SKM-1 treated with dmso at 0.1 percent for 144 hours (cell line): ENCODE measurements around the gene BCL2L1.
A peak's percentile ranks its signal among the peaks of the same experiment; 100 is the strongest.
"Not testable (repeated sequence)": the region's sequence is repeated elsewhere in the genome, so short reads cannot be mapped to it uniquely, and the experiment has no call there.

Source experiments
- DNase-seq: peaks from one replicate; lab custom pipeline; 2025; ENCODE audit not compliant: unreplicated experiment; lab: John Stamatoyannopoulos, UW

The BCL2L1 gene

DNA sequence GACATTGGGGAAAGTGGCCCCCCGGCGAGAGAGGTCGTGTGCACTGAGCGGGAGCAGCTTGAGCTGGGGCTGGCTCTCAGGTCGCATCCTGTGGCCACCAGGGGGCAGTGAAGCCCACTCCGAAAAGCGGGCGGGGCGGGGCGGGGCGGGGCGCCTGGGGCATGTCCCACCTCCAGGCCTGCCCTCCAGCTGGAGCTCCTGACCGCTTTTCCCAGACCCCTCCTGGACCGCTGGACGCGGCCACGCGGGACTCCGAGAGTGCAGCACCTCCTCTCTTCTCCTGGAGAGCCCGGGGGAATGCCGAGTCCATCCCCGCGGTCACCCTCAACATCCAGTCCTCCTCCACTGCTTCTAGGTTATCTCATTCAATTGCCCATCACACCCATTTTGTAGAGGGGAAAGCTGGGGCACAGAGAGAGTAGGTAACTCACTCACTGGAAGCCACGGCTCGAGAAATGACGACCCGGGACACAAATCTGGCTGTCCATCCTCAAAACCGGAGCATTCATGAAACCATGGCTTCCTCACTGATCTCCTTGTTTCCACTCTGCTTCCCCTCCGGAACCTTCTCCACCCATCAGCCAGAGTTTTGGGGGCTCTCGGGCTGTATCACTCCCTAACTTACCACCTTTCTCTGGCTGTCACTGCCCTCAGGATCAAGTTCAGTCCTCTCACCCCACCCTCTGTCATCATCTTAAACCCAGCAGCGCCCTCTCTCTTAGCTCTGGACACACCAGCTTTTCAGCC, 60.9 kb downstream of the BCL2L1 start:
- peak; percentile 67 for DNase-seq

DNA sequence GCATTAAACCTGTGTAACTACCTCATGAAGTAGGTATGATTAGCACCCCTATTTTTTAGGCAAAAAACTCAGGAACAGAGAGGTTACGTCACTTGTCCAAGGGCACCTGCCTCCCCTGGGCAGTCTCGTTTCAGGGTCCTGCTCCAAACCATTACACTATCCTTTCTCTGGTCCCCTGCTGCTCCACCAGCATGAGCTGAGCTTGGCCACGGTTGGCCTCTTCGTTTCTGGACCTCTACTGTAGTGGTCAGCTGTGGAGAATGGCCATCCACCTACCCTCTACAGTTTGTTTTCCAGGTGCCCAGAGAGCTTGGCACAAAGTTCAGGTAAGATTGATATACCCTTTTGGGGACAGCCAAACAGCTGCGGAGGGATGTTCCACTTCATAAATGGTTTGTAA, 68.1 kb downstream of the BCL2L1 start:
- DNase-seq, result no peak

DNA sequence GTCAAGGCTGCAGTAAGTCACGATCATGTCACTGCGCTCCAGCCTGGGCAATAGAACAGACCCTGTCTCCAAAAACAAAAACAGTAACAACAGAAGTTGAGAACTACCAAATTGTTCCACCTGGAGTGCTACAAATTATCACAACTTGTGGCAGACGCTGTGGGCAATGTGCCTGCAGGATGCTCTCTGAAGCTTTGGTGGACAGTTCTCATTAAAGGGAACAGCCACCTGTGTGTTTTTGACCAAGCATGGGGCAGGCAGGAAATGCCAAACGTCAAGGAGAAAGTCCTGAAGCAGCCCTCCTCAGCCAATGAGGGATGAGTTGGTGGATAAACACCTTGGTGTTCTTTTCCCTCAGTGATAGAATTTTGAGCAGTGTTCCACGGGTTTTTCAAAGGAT, 69.1 kb downstream of the BCL2L1 start:
- no peak for DNase-seq

DNA sequence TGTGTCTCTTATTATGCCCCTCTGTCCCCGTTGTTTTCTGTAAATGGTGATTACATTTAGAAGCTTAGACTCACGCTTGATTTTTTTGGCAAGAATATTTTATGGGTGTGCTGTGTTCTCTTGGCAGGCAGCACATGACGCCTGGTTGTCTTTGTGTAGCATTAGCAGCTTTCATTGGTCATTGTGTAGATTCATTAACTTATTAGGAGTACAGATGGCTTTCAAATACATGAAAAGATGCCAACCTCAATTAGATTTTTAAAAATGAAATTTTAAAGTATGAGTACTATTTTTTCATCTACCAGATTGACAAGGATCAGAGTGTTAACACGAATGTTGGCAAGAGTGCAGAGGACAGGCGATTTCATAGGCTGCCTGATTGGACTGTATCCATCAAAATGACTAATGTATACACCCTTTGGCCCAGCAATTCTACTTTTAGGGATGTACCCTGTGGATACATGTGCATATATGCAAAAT, 69.7 kb downstream of the BCL2L1 start:
- no peak for DNase-seq

DNA sequence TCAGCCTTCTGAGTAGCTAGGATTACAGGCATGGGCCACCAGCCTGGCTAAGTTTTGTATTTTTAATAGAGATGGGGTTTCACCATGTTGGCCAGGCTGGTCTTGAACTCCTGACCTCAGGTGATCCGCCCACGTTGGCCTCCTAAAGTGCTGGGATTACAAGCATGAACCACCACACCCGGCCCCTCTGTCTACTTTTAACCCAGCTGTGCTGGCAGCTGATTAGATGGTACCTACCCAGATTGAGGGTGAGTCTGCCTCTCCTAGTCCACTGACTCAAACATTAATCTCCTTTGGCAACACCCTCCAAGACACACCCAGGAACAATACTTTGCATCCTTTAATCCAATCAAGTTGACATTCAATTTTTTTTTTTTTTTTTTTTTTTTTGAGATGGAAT, 74.6 kb downstream of the BCL2L1 start:
- DNase-seq, result not testable (repeated sequence)

DNA sequence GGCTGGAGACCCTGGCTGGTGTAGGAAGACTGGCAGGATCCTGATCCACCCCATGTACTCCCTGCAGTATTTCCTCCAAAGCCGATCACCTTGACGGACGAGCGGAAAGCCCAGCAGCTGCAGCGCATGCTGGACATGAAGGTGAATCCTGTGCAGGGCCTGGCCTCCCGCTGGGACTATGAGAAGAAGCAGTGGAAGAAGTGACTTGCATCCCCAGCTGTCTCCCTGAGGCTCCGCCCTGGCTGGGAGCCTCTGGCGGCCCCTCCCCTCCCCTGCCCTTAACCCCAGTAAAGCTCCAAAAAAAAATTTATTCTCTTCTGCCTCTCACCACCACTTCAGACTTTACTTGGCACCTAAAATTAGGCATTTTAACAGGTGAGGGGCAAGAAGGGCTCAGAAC, 78.0 kb downstream of the BCL2L1 start:
- DNase-seq, result no peak

DNA sequence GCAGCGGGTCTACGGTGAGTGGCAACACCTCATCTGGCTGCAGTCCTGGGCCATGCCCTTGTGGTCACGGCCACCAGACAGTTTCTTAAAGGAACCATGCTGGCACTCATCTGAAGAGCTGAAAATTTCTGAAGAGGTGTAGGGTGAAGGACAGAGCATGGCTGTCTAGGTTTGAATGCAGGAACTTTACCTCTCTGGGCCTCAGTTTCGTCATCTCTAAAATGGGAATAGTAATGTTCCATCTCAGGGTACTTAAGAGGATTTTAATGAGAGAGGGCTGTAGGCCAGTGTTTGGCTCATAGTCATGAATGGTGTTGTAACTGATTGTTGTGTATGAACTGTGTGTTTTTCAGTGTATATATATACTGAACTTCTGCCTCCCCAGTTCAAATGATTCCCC, 79.1 kb downstream of the BCL2L1 start:
- no peak for DNase-seq

DNA sequence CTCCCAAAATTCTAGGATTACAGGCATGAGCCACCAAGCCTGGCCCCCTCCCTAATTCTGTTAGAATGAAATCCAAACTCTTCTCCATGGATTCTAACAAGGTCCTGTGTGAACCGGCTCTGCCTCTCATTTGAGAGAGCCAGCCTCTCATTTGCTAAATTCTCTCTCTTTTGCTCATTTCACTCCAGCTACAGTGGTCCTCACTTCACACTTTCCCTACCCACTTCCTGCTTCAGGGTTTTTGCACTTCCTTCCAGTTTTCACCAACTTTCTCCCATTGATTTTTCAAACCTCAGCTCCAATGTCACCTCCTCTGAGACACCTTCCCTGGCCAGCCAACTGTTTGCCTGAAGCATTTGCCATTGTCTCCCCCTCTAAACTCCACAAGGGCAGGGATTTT, 79.8 kb downstream of the BCL2L1 start:
- DNase-seq, result no peak

DNA sequence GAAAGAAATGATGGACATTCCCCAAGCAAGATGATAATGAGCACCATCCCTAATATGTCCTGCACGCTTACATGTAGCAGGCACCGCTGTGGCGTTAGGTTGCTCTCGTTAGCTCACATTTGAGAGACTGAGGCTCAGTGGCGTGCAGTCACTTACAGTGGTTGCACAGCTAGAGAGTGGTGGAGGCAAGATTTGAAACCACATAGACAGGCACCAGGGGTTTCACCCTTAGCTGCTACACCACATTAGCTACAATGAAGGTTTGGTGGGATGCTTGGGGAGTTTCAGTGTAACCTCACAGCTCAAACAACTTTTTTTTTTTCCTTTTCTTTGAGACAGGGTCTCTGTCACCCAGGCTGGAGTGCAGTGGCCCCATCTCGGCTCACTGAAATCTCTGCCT, 81.3 kb downstream of the BCL2L1 start:
- no peak for DNase-seq

DNA sequence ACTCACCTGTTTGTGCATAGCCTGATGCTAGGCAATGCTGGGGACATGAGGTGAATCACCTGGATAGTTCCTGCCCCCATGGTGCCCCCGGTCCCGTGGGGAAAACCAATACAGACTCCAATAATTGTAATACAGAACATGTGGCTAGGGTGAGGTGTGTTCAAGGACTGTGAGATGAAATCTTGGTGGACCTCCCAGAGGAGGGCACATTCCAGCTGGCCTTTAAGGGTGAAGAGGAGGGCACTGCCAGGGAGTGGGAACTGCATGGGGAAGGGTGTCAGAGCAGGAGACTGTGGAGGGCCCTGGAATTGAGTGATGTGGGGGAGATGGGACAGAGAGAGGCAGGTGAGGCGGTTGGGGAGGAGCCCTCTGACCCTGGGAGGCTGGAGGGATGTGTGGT, 82.4 kb downstream of the BCL2L1 start:
- no peak for DNase-seq

DNA sequence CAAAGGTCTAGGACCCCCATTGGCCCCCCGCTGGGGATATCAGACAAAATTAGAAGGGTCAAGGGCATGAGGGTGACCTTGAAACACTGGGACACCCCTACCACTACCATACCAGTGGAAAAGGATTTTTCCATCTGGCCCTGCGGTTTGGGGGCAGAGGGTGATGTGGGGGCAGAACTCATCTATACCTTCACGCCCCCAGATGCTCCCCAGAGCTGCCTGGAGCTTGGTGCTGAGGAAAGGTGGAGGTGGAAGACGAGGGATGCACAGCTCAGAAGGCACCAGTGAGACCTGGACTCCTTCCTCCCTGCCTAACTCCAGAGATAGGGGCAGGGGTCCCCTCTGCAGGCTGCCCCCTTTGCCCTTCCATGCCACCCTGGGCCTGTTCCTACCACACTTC, 83.9 kb downstream of the BCL2L1 start:
- DNase-seq, result no peak

DNA sequence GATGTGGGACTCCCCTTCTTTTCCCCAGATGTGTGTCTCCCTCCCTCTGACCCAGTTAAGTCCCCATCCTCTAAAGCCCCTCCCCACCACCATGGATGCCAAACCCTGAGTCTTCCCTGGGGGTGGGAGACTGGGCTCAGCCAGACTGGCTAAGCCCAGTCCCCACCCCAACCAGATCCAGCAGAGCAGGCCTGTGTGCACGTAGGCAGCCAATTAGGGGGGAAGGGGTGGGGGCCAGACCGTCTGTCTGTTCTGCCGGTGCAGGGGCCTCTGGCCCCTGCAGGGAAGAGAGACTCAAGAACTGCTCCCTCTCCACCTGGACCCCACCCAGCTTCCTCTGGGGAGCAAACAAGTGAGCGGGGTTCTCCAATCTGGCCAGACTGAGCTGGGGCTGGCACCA, 84.4 kb downstream of the BCL2L1 start:
- DNase-seq, result no peak

DNA sequence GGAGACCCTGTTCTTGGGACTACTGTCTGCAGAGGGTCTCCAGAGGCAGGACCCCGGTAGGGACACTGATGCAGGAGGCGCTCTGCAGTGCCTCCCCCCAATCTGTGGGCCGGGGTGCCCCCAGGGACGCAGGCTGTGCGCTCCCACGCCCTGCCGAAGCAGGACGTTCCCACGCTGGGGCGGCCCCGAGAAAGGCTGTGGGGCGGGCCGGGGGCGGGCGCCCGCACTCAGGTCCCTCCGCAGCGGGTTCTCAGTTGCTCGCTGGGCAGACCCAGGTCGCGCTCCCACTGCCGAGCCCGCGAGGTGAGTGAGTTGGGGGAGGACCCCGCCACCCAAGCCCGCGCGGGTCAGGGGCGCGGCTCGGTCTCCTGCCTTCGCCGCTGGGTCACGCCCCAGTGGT, 85.0 kb downstream of the BCL2L1 start, which contains the start of gene COX4I2:
TSS of gene COX4I2 (plus strand) at position 253 of the 400 bp plus-strand sequence. CDS start 1,106 bp downstream, outside the sequence.
- no peak for DNase-seq

DNA sequence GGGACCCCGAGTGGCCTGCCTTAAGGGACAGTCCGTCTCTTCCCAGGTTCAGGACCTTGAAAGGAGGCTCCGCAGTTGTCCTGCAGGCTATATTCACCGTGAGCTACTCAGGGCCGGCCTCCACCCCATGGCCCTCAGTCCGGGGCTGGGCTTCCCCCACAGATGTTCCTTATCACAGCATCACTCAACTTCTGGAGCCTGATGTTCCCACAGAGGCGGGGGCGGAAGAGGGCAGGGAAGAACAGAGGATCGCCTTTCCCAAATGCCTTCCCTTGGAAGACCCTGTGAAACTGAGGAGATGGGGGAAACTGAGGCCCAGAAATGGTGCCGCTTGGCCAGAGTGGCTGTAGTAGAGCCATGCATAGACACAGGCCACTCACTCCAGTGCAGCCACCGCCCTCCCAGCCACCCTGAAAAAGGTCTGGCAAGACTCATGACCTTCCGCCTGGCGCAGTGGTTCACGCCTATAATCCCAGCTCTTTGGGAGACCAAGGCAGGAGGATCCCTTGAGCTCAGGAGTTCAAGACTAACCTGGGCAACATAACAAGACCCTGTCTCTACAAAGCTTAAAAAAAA, 89.2 kb downstream of the BCL2L1 start:
- DNase-seq, result no peak

DNA sequence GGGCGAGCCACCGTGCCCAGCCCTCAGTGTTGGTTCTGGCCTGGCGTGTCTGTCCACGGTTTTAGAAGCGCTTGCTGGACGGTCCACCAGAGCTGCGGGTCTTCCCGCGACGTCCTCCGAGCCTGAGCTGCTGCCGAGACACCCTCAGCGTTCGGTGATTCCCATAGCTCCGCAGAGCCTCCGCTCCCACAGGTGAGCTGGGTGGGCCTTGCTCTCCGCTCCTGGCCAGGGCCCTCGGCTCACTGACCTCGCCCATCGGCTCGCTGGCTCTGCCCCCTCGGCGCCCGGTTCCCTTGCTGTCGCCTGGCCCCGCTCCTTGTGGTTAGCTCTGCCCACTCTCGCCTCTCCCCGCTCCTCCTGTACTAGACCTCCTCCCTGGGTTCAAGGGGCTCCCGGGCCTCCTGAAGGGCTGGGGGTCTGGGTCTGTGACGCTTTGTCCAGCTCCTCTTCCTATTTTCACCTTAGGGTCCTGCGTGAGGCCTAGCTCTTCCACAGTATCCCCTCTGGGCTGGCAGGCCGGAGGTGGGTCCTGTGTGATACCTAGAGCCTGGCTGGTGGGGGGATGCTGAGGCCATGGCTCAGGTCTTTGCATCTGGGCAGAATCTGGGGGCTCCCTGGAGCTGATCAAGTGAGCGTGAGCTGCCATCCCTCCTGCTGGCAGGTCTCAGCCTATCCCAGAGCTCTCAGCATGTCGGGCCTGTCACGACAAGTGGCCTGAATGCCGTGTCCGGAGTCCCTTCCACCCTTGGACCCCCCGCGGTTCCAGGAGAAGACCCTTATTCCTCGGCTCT, 89.9 kb downstream of the BCL2L1 start:
- DNase-seq, result no peak

DNA sequence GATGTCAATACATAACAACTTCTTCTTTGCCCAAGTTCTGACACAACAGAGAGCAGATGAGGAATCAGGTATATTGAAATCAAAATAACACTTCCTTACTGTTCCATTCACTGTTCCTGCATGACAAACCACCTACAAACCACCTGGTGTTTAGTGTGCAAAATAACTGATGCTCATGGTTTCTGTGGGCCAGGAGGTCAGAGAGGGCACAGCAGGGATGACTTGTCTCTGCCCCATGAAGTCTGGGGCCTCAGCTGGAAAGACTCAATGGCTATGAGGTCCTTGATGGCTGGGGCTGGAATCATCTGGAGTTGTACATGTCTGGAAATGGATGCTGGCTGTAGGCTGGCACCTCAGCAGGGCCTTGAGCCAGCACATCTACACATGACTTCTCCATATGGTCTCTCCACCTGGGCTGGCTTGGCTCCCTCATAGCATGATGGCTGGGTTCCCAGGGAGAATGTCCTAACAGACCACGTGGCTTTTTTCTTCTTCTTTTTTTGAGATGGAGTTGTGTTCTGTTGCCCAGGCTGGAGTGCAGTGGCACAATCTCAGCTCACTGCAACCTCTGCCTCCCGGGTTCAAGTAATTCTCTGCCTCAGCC, 92.4 kb downstream of the BCL2L1 start:
- no peak for DNase-seq

DNA sequence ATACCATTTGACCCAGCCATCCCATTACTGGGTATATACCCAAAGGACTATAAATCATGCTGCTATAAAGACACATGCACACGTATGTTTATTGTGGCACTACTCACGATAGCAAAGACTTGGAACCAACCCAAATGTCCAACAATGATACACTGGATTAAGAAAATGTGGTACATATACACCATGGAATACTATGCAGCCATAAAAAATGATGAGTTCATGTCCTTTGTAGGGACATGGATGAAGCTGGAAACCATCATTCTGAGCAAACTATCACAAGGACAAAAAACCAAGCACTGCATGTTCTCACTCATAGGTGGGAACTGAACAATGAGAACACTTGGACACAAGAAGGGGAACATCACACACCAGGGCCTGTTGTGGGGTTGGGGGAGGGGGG, 94.6 kb downstream of the BCL2L1 start:
- not testable (repeated sequence) for DNase-seq

DNA sequence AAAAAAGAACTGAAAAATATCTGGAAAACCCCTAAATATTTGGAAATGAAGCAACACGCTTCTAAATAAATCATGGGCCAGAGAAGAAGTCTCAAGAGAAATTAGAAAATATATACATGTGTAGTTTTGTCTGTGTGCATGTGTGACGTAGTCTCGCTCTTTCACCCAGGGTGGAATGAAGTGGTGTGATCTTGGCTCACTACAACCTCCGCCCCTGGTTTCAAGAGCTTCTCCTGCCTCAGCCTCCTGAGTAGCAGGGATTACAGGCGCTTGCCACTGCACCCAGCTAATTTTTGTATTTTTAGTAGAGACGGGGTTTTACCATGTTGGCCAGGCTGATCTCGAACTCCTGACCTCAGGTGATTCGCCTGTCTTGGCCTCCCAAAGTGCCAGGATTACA, 96.1 kb downstream of the BCL2L1 start:
- not testable (repeated sequence) for DNase-seq

DNA sequence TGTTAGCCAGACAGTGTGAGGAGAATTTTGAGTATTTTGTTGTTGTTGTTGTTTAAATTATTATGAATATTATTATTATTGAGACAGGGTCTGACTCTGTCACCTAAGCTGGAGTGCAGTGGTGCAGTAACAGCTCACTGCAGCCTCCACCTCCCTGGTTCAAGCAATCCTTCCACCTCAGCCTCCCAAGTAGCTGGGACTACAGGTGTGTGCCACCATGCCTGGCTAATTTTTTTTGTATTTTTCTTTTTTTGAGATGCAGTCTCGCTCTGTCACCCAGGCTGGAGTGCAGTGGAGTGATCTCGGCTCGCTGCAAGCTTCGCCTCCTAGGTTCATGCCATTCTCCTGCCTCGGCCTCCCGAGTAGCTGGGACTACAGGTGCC, 99.6 kb downstream of the BCL2L1 start:
- DNase-seq, result not testable (repeated sequence)

DNA sequence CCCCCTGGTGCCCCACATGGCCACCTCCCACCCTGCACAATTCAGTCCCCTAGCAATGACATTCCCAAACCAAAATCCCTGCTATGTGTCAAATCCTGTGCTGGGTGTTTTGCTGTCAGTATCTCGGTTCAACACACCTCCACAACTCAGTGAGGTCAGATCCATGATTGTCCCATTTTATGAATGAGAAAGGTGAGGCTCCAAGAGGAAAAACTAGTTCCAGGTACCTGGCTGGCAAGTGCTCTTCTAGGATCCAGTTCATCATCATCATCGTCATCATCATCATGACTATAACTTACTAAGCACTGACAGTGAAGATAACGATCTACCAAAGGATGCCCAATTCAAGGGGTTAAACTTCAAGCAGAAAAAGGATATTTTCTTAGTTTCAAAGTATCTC, 102.4 kb downstream of the BCL2L1 start:
- DNase-seq, result no peak

DNA sequence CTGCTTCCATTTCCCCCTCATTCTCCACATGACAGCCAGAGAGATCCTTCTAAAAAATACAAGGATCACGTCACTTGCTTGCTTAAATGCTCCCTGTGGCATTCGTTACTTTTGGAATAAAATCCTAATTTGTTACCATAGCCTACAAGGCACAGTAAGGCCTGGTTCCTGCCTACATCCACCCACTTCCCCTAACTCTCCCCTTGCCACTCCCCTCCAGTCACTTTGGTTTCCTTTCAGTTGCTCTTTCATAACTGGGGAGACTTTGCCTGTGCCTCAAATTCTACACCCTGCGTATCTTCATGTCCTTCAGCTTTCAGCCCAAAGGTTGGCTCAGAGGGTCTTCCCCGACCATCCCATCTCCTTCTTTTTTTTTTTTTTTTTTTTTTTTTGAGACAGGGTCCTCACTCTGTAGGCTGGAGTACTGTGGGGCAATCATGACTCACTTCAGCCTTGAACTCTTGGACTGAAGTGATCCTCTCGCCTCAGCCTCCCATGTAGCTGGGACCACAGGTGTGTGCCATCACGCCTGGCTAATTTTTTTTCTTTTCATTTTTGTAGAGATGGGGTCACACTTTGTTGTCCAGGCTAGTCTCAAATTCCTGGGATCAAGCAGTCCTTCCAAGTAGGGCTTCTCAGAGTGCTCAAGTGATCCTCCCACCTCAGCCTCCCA, 105.1 kb downstream of the BCL2L1 start:
- peak; percentile 91 for DNase-seq
